A673 (cell line): ENCODE results near the gene NMB. TPM values are rescaled to one million over a fixed set of nuclear protein-coding genes. Genes with fewer than 3 reads are reported as not detected.

Source experiments
- BruUV-seq: library from RNA; stranded (reverse); fragments of 400-500 nt; replicated peaks from 2 replicates; lab custom pipeline; 2021; lab: Mats Ljungman, UMichigan
- CTCF ChIA-PET: fragments of 300-600 bp; sonication (Branson Sonifier 250); formaldehyde crosslinking; loops from one replicate; lab custom pipeline; 2022; ENCODE audit warnings: antibody characterized with exemption; lab: Charles Lee
- POLR2A ChIA-PET: fragments of 300-600 bp; sonication (Branson Sonifier 250); formaldehyde crosslinking; loops from one replicate; lab custom pipeline; 2022; ENCODE audit warnings: antibody characterized with exemption; ENCODE audit not compliant: low non-redundant PET; lab: Charles Lee
- DNase-seq: peaks from one replicate; pipeline ENCODE4 v3.0.0-alpha.2; 2015; ENCODE audit warnings: low spot score
- H3K27ac ChIP-seq: fragments of 200-600 bp; sonication (generic); 2 replicates; pipeline ENCODE4 v1.5.1; 2016; ENCODE audit warnings: mixed run types, low read depth, mild to moderate bottlenecking, mixed read lengths, antibody characterized with exemption, low read length; ENCODE audit not compliant: poor library complexity, severe bottlenecking
- H3K27me3 ChIP-seq: fragments of 200-600 bp; sonication (generic); replicated peaks from 2 replicates; pipeline ENCODE4 v1.6.1; 2017; ENCODE audit warnings: mixed run types, low read depth, mild to moderate bottlenecking, mixed read lengths, antibody characterized with exemption, low read length; ENCODE audit not compliant: insufficient read depth, poor library complexity
- H3K36me3 ChIP-seq: fragments of 200-600 bp; sonication (generic); 2 replicates; pipeline ENCODE4 v1.6.1; 2016; ENCODE audit warnings: mixed run types, mild to moderate bottlenecking, mixed read lengths, antibody characterized with exemption, low read length; ENCODE audit not compliant: insufficient read depth, poor library complexity, severe bottlenecking
- H3K4me1 ChIP-seq: fragments of 200-600 bp; sonication (generic); 2 replicates; pipeline ENCODE4 v1.6.1; 2017; ENCODE audit warnings: mixed run types, mild to moderate bottlenecking, mixed read lengths, antibody characterized with exemption, low read length; ENCODE audit not compliant: insufficient read depth, poor library complexity, severe bottlenecking
- H3K4me3 ChIP-seq: fragments of 200-600 bp; sonication (generic); 2 replicates; pipeline ENCODE4 v1.5.1; 2016; ENCODE audit warnings: low read depth, mixed run types, mild to moderate bottlenecking, mixed read lengths, low read length; ENCODE audit not compliant: poor library complexity, severe bottlenecking
- H3K9me3 ChIP-seq: fragments of 200-600 bp; sonication (generic); 2 replicates; pipeline ENCODE4 v1.6.1; 2016; ENCODE audit warnings: mixed run types, low read depth, mild to moderate bottlenecking, mixed read lengths, antibody characterized with exemption, low read length; ENCODE audit not compliant: poor library complexity, severe bottlenecking
- CTCF ChIP-seq: fragments of 300-800, 200-600 bp; sonication (generic); conservative IDR thresholded peaks from 2 replicates; pipeline ENCODE4 v1.5.1; 2017; ENCODE audit warnings: low read depth, mild to moderate bottlenecking, antibody characterized with exemption, low read length, moderate library complexity, mixed read lengths
- EZH2 ChIP-seq: fragments of 200-600 bp; sonication (generic); IDR thresholded peaks from 2 replicates; pipeline ENCODE4 v1.6.1; 2017; ENCODE audit warnings: borderline replicate concordance, low read depth, mild to moderate bottlenecking, mixed read lengths, antibody characterized with exemption, low read length; ENCODE audit not compliant: poor library complexity, severe bottlenecking
- intact Hi-C: fragments of 100-400 bp; cut with micrococcal nuclease; formaldehyde crosslinking; loops from one replicate; pipeline ENCODE4 v1.10.0; 2022; ENCODE audit not compliant: unreplicated experiment
- total RNA-seq: library from RNA; stranded (reverse); gene quantifications from 2 replicates; pipeline ENCODE4 v1.2.3, GENCODE V29; 2021

Gene NMB
- total RNA-seq, 1 experiment from 2014 or later = 15.1 TPM

GRCh38 chr15:84634228-84634837, 23.7 kb downstream of the NMB start:
- Histone ChIP-seq H3K27ac (no peak overlapping the region), H3K4me1 (peaks cover 16% of the 10 kb centered on the region), H3K9me3 (no peaks in the 10 kb centered on the region), H3K27me3 (no peaks in the 10 kb centered on the region), H3K4me3 (peak overlapping the region; percentile 63), H3K36me3 (peaks cover 12% of the 10 kb centered on the region)
- POLR2A ChIA-PET = interaction anchor here (0.7 kb wide), 2 partner anchors 19 to 1086 kb away, joined by 3 read pairs; no protein-coding TSS in a partner anchor
- BruUV-seq = no TSS peak
- no peak for DNase-seq
- intact Hi-C loops = no loop called here
- no peak for TF ChIP-seq EZH2
- TF ChIP-seq CTCF = no peak
- CTCF ChIA-PET = no interaction called here

DNA sequence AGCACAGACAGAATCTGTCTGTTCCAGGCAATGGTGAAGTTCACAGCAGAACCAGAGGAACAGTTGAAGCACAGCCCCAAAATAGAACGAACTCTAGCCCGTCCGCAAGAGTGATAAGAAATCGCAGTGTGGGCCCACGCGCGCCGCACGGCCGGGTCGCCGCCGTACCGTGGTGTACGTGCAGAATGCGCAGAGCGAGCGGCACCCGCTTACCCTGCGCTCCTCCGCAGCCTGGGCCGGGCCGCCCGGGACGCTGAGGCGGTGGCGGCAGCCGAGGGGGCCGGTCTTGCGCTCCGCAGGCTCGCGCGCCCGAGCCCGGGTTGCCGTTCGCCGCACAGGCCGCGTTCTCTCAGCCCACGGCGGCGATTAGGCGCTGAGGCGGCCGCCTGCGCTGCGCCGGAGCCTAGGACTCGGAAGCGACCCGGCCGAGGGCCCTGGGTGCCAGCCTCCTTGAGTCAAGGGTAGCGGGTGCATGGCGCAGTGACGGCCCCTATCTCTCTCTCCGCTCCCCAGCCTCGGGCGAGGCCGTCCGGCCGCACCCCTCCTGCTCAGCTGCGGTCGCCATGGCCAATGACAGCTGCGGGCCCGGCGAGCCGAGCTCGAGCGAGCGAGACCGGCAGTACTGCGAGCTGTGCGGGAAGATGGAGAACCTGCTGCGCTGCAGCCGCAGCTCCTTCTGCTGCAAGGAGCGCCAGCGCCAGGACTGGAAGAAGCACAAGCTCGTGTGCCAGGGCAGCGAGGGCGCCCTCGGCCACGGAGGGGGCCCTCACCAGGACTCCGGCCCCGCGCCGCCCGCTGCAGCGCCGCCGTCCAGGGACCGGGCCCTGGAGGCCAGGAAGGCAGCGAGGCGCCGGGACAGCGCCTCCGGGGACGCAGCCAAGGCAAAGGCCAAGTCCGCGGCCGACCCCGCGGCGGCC, 24.4 kb downstream of the NMB start:
- H3K27ac ChIP-seq = peak overlapping the region; percentile 58
- ChIA-PET POLR2A (interaction anchor here (0.7 kb wide), 1 partner anchor 1086 kb away, joined by 3 read pairs; no protein-coding TSS in a partner anchor), CTCF (no interaction called here)
- H3K9me3 ChIP-seq = no peaks in the 10 kb centered on the region
- intact Hi-C loops = no loop called here
- peaks cover 16% of the 10 kb centered on the region for H3K4me1 ChIP-seq
- peak overlapping the region; percentile 63 for H3K4me3 ChIP-seq
- peaks cover 11% of the 10 kb centered on the region for H3K36me3 ChIP-seq
- BruUV-seq = no TSS peak
- no peaks in the 10 kb centered on the region for H3K27me3 ChIP-seq
- DNase-seq = peak; percentile 68
- TF ChIP-seq EZH2 (no peak), CTCF (no peak)

DNA sequence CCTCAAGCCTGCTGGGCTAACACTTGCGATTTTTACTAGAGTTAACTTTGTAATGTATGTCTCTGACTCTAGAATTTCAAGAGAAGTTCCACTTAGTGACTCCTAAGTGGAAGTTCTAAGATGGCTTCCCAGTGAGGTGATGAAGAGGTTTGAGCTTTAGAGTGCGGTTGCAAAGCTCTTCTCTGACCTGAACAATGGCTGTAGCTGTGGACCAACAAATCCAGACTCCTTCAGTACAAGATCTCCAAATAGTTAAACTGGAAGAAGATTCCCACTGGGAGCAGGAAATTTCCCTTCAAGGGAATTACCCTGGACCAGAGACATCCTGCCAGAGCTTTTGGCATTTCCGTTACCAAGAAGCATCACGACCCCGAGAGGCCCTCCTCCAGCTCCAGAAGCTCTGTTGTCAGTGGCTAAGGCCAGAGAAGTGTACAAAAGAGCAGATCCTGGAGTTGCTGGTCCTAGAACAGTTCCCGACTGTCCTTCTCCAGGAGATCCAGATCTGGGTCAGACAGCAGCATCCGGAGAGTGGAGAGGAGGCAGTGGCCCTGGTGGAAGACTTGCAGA, 26.2 kb downstream of the NMB start:
- H3K27ac ChIP-seq = peak overlapping the region; percentile 26

More for the DNA sequence above, 26.2 kb downstream of the NMB start:
- CTCF ChIA-PET = interaction anchor here (1.0 to 1.2 kb wide), 2 partner anchors 31 to 33 kb away, joined by 3 to 9 read pairs; partner anchors contain the start of gene ZSCAN2
- TF ChIP-seq CTCF (no peak), EZH2 (no peak)
- BruUV-seq = TSS peak; percentile 56
- H3K36me3 ChIP-seq = peaks cover 6% of the 10 kb centered on the region
- no peak for DNase-seq
- no peaks in the 10 kb centered on the region for H3K9me3 ChIP-seq
- peak overlapping the region; percentile 55 for H3K4me3 ChIP-seq
- POLR2A ChIA-PET = no interaction called here
- peaks cover 16% of the 10 kb centered on the region for H3K4me1 ChIP-seq
- no peaks in the 10 kb centered on the region for H3K27me3 ChIP-seq
- intact Hi-C loops = loop anchor here (2.0 kb wide), 1 partner anchor 31 kb away; the partner anchor contains the start of gene ZSCAN2
